Activated CD4-positive, alpha-beta T cell treated with anti-CD3 and anti-CD28 coated beads, Interleukin-2, amount 50 U/mL, for 1 hour (primary cell): ENCODE measurements around the gene SEC61A1.

Experiments used
- DNase-seq: peaks from one replicate; pipeline ENCODE4 v3.0.0-alpha.2; 2020

SEC61A1 gene

GRCh38 chr3:128113817-128114794 lies 61.9 kb downstream of the SEC61A1 start:
- DNase-seq: no peak
